Measurements from ENCODE around the gene DYNLT2.
"Not testable (repeated sequence)": the region's sequence is repeated elsewhere in the genome, so short reads cannot be mapped to it uniquely, and the experiment has no call there.

DYNLT2 gene

GRCh38 chr6:169726963-169727362 lies 24.4 kb downstream of the DYNLT2 start:
- no peak for DNase-seq

DNA sequence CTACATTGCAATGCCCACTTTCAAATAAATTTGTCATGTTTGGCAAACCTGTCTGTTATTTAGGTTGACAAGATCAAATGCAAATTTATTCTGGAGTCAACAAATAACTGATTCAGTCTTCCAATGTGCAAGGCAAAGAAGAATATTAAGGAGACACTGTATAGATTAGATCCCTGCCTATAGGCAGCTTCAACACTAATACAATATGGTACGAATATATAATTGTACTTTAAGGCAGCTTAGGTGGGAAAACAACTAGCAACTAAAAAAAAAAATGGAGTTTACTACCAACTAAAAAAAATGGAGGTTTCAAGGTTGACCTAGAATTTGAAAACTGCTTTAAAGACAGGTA lies 25.3 kb downstream of the DYNLT2 start:
- DNase-seq, result no peak

- DNase-seq, result no peak
Observed at GRCh38 chr6:169725125-169726048, 26.0 kb downstream of the DYNLT2 start.

GRCh38 chr6:169724494-169725124 lies 26.8 kb downstream of the DYNLT2 start, which contains the start of gene PHF10:
Gene PHF10 (minus strand): TSS chr6:169724500. CDS start chr6:169723931, 569 bp downstream.
- peak; percentile 44 for DNase-seq

GRCh38 chr6:169723991-169724493 lies 27.3 kb downstream of the DYNLT2 start:
- no peak for DNase-seq

GRCh38 chr6:169723200-169723909 lies 28.0 kb downstream of the DYNLT2 start:
- no peak for DNase-seq

DNA sequence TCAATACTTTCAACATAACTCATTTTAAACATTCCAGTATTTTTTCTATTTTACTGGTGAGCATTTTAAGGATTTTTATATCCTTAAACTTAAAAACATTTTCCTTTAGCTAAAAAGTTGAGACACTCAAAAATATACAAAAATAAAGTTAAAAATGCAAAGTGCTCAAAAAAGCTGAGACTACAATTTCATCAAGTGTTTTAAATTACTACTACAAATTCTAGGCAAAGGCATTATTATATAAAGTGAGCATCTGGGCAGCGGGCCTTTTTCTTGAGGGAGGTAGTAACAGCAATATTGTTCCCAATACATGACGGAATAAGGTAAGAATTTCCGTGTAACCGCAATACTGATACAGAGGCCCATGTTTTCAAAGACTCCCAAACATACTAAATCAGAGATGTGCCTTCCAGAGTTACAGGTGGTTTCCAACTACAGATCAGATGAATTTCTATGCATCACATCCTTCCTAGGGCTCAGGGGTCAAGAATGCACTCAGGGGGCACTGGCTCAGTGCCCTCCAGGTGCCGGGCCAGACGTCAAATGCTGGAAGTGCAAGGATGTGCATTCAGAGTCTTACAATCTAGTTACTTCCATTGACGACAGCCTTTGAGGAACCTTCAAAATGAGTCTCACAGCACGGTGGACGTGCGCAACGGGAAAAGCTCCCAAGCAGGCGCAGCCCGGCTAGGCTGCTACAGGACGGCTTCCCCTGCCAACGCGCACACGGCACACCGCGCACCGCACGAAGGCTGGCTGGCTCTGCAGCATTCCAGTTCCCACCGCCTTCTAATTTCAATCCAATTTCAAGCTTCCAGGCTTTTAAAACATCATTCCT lies 28.8 kb downstream of the DYNLT2 start:
- no peak for DNase-seq

GRCh38 chr6:169720207-169720855 lies 31.0 kb downstream of the DYNLT2 start:
- no peak for DNase-seq

DNA sequence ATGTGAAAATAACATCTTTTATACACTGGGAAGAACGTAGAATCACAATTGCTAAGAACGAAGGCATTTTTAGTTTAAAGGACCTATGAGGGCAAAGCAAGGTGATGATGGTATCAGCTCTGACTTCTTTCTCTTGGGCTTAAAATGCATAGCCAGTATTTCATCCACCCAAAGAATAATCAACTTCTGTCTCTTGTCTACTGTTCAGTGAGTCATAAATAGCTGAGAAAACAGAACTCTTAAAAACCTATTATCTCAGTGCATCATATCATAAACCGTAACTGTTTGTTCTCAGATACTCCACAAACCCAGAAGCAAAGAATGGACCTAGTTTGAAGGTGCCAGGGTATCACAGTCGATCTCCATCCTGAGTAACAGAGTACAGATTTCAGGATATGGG lies 32.3 kb downstream of the DYNLT2 start:
- no peak for DNase-seq

DNA sequence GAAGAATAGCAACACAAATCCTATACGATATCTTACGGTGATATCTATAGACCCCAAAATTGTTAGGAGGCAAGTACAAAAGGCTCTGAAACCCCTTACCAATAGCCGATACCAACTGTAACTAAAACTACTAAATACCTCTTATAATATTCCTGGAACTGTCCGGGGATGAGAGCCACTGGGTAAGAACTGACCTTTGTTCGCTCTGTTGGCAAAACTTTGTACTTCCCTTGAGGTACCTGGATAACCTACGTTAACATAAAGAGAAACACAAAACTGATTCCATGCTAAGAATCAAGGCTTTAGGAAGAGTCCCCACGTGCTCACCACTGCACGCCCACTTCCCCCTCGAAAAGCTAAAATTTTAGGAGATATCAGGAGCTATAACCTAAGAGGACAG lies 36.8 kb downstream of the DYNLT2 start:
- DNase-seq, result no peak

DNA sequence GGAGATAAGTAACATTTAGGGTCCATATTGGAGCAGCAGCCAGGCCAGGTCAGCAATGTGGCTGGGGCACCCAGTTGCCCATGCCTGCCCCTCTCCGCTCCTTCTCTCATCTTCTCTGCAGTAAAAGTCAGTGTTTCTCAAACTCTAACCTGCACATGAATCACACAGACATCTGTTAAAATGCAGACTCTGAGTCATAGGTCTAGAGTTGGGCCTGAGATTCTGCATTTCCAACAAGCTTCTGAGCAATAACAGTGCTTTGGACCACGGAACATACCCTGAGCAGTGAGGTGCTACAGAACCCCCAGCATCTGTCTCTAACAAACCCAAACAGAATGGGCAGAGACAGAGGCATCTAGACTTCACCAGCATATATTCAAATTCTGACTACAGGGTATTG lies 37.2 kb downstream of the DYNLT2 start:
- no peak for DNase-seq

DNA sequence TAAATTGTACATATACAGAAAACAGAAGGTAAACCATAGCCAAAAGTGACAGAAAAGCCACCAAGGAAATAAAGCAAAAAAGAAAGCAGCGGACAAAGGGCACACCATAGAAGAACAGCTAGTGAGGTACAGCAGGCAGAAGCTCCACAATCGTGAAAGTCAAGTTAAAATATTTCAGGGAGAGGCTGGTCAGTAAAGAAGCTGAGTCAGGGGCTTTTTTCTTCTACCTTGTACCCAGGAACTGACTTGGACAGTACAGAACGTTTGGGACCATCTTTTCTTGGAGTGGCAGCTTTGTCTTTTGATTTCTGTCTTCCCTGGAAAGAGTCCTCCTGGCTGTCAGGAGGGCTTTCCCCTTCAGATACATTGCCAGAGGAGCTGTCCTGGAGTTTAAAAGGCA lies 41.4 kb downstream of the DYNLT2 start:
- no peak for DNase-seq

GRCh38 chr6:169709293-169709692 lies 42.1 kb downstream of the DYNLT2 start:
- no peak for DNase-seq

- no peak for DNase-seq
Observed at GRCh38 chr6:169707772-169708171, 43.6 kb downstream of the DYNLT2 start.

DNA sequence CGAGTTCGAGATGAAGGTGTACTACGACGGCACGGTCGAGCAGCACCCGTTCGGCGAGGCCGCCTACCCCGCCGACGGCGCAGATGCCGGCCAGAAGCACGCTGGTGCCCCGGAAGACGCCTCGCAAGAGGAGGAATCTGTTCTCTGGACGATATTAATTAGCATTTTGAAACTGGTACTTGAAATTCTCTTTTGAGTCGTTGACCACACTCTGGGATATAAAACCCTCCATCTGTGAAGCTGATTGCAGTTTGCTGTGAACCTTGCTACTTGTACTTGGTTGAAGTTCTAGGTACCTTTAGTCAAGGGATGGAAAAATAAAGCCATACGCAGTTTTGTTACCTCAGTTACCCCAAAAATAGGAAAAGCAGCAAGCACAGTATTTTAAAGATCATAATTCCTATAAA lies 48.5 kb downstream of the DYNLT2 start:
- DNase-seq, result no peak

GRCh38 chr6:169701954-169702839 lies 49.2 kb downstream of the DYNLT2 start, which contains the start of the genes C6orf120 and WDR27:
Gene C6orf120 (plus strand): TSS chr6:169702126. CDS start chr6:169702460, 334 bp downstream.
Gene WDR27 (minus strand): TSS chr6:169702029. CDS start chr6:169689005, 13,024 bp downstream.
- peak; percentile 63 for DNase-seq

DNA sequence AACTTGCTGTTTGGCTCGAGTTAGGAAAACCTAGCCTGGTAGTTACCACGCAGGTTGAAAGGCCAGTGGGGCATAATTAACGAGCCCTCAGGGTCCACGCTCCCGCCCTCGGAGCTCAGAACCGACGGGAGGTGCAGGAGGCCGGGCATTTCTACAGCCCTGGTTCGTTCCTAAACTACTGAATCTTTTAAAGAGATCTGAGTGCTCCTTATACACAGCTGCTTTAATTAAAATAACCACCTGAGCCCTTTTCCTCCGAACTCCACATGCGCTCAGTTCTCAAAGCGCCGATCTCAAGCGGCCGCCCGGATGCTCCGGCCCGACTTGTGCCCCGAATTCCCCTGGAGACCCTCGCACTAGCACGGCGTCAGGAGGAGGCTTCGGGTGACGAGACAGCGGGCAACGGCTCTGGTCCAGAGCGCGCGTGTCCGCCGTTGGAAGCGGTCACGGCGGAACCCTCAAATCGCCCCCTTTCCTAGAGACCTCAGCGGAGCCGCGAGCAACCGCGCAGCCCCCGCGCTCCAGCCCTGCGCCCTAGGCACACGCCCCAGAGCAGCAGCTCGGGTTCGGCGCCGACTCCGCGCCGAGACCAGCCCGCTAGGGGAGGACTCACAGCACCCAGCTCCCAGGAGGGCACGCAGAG lies 49.9 kb downstream of the DYNLT2 start:
- no peak for DNase-seq

- DNase-seq, result no peak
Observed at GRCh38 chr6:169700296-169700695, 51.1 kb downstream of the DYNLT2 start.

GRCh38 chr6:169697115-169697514 lies 54.3 kb downstream of the DYNLT2 start:
- DNase-seq, result not testable (repeated sequence)

GRCh38 chr6:169695131-169695530 lies 56.2 kb downstream of the DYNLT2 start:
- DNase-seq, result no peak

All from NCI-H1694 (cell line).